Measurements from ENCODE around the gene PRLR. TPM values are rescaled to one million over a fixed set of nuclear protein-coding genes. Genes with fewer than 3 reads are reported as not detected.

The PRLR gene
- total and polyA plus RNA-seq, 2 experiments from 2014 or later: 0.31 to 2.2 TPM

DNA sequence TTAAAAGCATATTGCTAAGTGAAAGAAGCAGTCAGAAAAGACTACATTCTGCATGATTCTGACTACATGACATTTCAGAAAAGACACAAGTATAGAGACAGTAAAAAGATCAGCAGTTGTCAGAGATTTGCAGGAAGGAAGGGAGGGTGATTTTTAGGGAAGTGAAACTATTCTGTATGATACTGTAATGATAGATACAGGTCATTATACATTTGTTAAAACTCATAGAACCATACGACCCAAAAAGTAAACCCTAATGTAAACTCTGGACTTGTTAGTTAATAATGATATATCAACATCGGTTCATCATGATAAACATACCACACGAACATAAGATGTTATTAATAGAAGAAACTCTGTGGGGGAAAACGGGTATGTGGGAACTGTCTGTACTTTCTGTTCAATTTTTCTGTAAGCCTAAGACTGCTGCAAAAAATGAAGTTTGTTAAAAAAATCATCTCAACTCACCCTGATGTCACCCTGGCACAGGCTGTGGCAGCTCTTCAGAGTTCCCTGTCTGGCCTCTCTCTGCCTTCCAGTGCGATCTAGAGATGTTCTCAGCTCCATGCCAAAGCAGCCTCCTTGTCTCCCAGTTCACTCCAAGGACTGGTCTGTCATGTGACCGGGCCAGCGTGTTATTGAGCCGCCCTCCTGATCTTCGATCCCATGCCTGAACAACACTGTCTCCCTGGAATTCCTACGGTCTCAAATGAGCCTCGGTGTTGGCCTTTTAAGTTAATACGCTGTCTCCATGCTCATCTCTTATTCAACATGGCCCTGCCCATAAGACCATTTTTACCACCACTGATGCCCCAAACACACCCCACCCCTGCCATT lies 35.4 kb downstream of the PRLR start:
- Histone ChIP-seq H3K27me3 (ENCODE audit: insufficient read depth) (no peaks in the 10 kb centered on the region), H3K4me2 (no peak overlapping the region), H3F3A (replicated peaks; ENCODE audit: low read depth) (no peaks in the 10 kb centered on the region), H4K20me1 (replicated peaks; ENCODE audit: insufficient read depth) (no peaks in the 10 kb centered on the region), H2AFZ (no peak overlapping the region), H3K36me3 (ENCODE audit: insufficient read depth) (no peaks in the 10 kb centered on the region), H3K27ac (ENCODE audit: low read depth) (no peak overlapping the region), H3K4me1 (ENCODE audit: insufficient read depth) (no peaks in the 10 kb centered on the region), H3K9me2 (ENCODE audit: insufficient read depth) (0 out of 2 replicates have a peak, but pooled peaks cover 2% of the 10 kb centered on the region), H3K79me2 (replicated peaks; ENCODE audit: insufficient read depth) (no peaks in the 10 kb centered on the region), H3K4me3 (no peak overlapping the region)
- Mint-ChIP-seq H3K36me3 (ENCODE audit: low read depth) (no peaks in the 10 kb centered on the region), H3K27me3 (ENCODE audit: insufficient read depth, low read depth, poor library complexity) (peaks cover 4% of the 10 kb centered on the region), H3K9me3 (peaks cover 3% of the 10 kb centered on the region; the same call in 1 of the 3 replicates), H3K27ac (no peak overlapping the region; the same call in 1 of the 2 replicates), H3K4me1 (peaks cover 14% of the 10 kb centered on the region), H3K4me3 (no peak overlapping the region)
- TF ChIP-seq, protein P1, sequence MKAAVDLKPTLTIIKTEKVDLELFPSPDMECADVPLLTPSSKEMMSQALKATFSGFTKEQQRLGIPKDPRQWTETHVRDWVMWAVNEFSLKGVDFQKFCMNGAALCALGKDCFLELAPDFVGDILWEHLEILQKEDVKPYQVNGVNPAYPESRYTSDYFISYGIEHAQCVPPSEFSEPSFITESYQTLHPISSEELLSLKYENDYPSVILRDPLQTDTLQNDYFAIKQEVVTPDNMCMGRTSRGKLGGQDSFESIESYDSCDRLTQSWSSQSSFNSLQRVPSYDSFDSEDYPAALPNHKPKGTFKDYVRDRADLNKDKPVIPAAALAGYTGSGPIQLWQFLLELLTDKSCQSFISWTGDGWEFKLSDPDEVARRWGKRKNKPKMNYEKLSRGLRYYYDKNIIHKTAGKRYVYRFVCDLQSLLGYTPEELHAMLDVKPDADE (IDR thresholded peaks at IDR 0.05): no peak
- TF ChIP-seq JUNB (IDR thresholded peaks at IDR 0.05; ENCODE audit: unreplicated experiment) (no peak), CREB1 (CRISPR knock-in tag; IDR thresholded peaks at IDR 0.05; ENCODE audit: low read depth) (no peak), NANOG (IDR thresholded peaks at IDR 0.05; ENCODE audit: borderline replicate concordance) (no peak), ZNF331 (CRISPR knock-in tag; IDR thresholded peaks at IDR 0.05; ENCODE audit: low read depth) (no peak), EZH2 (IDR thresholded peaks at IDR 0.05; ENCODE audit: low read depth, unreplicated experiment) (no peak), ZNF114 (CRISPR knock-in tag; IDR thresholded peaks at IDR 0.05) (no peak), POLR2AphosphoS5 (IDR thresholded peaks at IDR 0.05; ENCODE audit: low read depth) (no peak), STAT1 (IDR thresholded peaks at IDR 0.05; ENCODE audit: unreplicated experiment) (no peak), EZH2phosphoT487 (IDR thresholded peaks at IDR 0.05; ENCODE audit: unreplicated experiment) (no peak)
- TF ChIP-seq, protein P2, sequence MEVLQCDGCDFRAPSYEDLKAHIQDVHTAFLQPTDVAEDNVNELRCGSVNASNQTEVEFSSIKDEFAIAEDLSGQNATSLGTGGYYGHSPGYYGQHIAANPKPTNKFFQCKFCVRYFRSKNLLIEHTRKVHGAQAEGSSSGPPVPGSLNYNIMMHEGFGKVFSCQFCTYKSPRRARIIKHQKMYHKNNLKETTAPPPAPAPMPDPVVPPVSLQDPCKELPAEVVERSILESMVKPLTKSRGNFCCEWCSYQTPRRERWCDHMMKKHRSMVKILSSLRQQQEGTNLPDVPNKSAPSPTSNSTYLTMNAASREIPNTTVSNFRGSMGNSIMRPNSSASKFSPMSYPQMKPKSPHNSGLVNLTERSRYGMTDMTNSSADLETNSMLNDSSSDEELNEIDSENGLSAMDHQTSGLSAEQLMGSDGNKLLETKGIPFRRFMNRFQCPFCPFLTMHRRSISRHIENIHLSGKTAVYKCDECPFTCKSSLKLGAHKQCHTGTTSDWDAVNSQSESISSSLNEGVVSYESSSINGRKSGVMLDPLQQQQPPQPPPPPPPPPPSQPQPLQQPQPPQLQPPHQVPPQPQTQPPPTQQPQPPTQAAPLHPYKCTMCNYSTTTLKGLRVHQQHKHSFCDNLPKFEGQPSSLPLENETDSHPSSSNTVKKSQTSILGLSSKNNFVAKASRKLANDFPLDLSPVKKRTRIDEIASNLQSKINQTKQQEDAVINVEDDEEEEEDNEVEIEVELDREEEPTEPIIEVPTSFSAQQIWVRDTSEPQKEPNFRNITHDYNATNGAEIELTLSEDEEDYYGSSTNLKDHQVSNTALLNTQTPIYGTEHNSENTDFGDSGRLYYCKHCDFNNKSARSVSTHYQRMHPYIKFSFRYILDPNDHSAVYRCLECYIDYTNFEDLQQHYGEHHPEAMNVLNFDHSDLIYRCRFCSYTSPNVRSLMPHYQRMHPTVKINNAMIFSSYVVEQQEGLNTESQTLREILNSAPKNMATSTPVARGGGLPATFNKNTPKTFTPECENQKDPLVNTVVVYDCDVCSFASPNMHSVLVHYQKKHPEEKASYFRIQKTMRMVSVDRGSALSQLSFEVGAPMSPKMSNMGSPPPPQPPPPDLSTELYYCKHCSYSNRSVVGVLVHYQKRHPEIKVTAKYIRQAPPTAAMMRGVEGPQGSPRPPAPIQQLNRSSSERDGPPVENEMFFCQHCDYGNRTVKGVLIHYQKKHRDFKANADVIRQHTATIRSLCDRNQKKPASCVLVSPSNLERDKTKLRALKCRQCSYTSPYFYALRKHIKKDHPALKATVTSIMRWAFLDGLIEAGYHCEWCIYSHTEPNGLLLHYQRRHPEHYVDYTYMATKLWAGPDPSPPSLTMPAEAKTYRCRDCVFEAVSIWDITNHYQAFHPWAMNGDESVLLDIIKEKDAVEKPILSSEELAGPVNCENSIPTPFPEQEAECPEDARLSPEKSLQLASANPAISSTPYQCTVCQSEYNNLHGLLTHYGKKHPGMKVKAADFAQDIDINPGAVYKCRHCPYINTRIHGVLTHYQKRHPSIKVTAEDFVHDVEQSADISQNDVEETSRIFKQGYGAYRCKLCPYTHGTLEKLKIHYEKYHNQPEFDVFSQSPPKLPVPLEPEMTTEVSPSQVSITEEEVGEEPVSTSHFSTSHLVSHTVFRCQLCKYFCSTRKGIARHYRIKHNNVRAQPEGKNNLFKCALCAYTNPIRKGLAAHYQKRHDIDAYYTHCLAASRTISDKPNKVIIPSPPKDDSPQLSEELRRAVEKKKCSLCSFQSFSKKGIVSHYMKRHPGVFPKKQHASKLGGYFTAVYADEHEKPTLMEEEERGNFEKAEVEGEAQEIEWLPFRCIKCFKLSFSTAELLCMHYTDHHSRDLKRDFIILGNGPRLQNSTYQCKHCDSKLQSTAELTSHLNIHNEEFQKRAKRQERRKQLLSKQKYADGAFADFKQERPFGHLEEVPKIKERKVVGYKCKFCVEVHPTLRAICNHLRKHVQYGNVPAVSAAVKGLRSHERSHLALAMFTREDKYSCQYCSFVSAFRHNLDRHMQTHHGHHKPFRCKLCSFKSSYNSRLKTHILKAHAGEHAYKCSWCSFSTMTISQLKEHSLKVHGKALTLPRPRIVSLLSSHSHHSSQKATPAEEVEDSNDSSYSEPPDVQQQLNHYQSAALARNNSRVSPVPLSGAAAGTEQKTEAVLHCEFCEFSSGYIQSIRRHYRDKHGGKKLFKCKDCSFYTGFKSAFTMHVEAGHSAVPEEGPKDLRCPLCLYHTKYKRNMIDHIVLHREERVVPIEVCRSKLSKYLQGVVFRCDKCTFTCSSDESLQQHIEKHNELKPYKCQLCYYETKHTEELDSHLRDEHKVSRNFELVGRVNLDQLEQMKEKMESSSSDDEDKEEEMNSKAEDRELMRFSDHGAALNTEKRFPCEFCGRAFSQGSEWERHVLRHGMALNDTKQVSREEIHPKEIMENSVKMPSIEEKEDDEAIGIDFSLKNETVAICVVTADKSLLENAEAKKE (CRISPR knock-in tag; IDR thresholded peaks at IDR 0.05): no peak
- TF ChIP-seq, protein P3, sequence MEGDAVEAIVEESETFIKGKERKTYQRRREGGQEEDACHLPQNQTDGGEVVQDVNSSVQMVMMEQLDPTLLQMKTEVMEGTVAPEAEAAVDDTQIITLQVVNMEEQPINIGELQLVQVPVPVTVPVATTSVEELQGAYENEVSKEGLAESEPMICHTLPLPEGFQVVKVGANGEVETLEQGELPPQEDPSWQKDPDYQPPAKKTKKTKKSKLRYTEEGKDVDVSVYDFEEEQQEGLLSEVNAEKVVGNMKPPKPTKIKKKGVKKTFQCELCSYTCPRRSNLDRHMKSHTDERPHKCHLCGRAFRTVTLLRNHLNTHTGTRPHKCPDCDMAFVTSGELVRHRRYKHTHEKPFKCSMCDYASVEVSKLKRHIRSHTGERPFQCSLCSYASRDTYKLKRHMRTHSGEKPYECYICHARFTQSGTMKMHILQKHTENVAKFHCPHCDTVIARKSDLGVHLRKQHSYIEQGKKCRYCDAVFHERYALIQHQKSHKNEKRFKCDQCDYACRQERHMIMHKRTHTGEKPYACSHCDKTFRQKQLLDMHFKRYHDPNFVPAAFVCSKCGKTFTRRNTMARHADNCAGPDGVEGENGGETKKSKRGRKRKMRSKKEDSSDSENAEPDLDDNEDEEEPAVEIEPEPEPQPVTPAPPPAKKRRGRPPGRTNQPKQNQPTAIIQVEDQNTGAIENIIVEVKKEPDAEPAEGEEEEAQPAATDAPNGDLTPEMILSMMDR (conservative IDR thresholded peaks at IDR 0.05; ENCODE audit: low read depth in 2 of 2): no peak
- TF ChIP-seq, protein P4, sequence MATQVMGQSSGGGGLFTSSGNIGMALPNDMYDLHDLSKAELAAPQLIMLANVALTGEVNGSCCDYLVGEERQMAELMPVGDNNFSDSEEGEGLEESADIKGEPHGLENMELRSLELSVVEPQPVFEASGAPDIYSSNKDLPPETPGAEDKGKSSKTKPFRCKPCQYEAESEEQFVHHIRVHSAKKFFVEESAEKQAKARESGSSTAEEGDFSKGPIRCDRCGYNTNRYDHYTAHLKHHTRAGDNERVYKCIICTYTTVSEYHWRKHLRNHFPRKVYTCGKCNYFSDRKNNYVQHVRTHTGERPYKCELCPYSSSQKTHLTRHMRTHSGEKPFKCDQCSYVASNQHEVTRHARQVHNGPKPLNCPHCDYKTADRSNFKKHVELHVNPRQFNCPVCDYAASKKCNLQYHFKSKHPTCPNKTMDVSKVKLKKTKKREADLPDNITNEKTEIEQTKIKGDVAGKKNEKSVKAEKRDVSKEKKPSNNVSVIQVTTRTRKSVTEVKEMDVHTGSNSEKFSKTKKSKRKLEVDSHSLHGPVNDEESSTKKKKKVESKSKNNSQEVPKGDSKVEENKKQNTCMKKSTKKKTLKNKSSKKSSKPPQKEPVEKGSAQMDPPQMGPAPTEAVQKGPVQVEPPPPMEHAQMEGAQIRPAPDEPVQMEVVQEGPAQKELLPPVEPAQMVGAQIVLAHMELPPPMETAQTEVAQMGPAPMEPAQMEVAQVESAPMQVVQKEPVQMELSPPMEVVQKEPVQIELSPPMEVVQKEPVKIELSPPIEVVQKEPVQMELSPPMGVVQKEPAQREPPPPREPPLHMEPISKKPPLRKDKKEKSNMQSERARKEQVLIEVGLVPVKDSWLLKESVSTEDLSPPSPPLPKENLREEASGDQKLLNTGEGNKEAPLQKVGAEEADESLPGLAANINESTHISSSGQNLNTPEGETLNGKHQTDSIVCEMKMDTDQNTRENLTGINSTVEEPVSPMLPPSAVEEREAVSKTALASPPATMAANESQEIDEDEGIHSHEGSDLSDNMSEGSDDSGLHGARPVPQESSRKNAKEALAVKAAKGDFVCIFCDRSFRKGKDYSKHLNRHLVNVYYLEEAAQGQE (IDR thresholded peaks at IDR 0.05; ENCODE audit: unreplicated experiment): no peak
- DNase-seq (ENCODE audit: low spot score) (no peak), ATAC-seq (no peak)
